Measurements from ENCODE around the gene BCKDHB. TPM values are rescaled to one million over a fixed set of nuclear protein-coding genes. Genes with fewer than 3 reads are reported as not detected.

Gene BCKDHB
- total RNA-seq, 1 donor from 2014 or later, result 15.0 TPM

GRCh38 chr6:80196906-80197305 lies 90.4 kb downstream of the BCKDHB start:
- FAIRE-seq (no peak), DNase-seq (ENCODE audit: low read depth) (no peak)
- no peak for TF ChIP-seq CTCF (IDR thresholded peaks at IDR 0.05; ENCODE audit: insufficient read depth, low read length, severe bottlenecking)
- no peaks in the 10 kb centered on the region for H3K36me3 ChIP-seq (ENCODE audit: control insufficient read depth, insufficient read depth, low read length)
- H3K27me3 ChIP-seq (ENCODE audit: control insufficient read depth, insufficient read depth, low read length), result no peaks in the 10 kb centered on the region
- H3K4me3 ChIP-seq (ENCODE audit: low read depth, low read length), result no peak overlapping the region

GRCh38 chr6:80197474-80197873 lies 91.0 kb downstream of the BCKDHB start:
- no peak for DNase-seq (ENCODE audit: low read depth)
- FAIRE-seq, result peak; percentile 77
- no peak for TF ChIP-seq CTCF (IDR thresholded peaks at IDR 0.05; ENCODE audit: insufficient read depth, low read length, severe bottlenecking)
- H3K27me3 ChIP-seq (ENCODE audit: control insufficient read depth, insufficient read depth, low read length), result no peaks in the 10 kb centered on the region
- no peak overlapping the region for H3K4me3 ChIP-seq (ENCODE audit: low read depth, low read length)
- no peaks in the 10 kb centered on the region for H3K36me3 ChIP-seq (ENCODE audit: control insufficient read depth, insufficient read depth, low read length)

- peak; percentile 66 for FAIRE-seq
- H3K36me3 ChIP-seq (ENCODE audit: control insufficient read depth, insufficient read depth, low read length), result no peaks in the 10 kb centered on the region
- H3K4me3 ChIP-seq (ENCODE audit: low read depth, low read length), result no peak overlapping the region
- TF ChIP-seq CTCF (IDR thresholded peaks at IDR 0.05; ENCODE audit: insufficient read depth, low read length, severe bottlenecking), result no peak
- no peaks in the 10 kb centered on the region for H3K27me3 ChIP-seq (ENCODE audit: control insufficient read depth, insufficient read depth, low read length)
- DNase-seq (ENCODE audit: low read depth), result no peak
Measured at GRCh38 chr6:80197986-80198385, 91.5 kb downstream of the BCKDHB start.

- H3K27me3 ChIP-seq (ENCODE audit: control insufficient read depth, insufficient read depth, low read length), result no peaks in the 10 kb centered on the region
- DNase-seq (ENCODE audit: low read depth) (no peak), FAIRE-seq (no peak)
- no peak for TF ChIP-seq CTCF (IDR thresholded peaks at IDR 0.05; ENCODE audit: insufficient read depth, low read length, severe bottlenecking)
- H3K36me3 ChIP-seq (ENCODE audit: control insufficient read depth, insufficient read depth, low read length), result no peaks in the 10 kb centered on the region
- H3K4me3 ChIP-seq (ENCODE audit: low read depth, low read length), result no peak overlapping the region
Measured at GRCh38 chr6:80203283-80203682, 96.8 kb downstream of the BCKDHB start.

GRCh38 chr6:80205404-80205803 lies 98.9 kb downstream of the BCKDHB start:
- Histone ChIP-seq H3K4me3 (ENCODE audit: low read depth, low read length) (no peak overlapping the region), H3K27me3 (ENCODE audit: control insufficient read depth, insufficient read depth, low read length) (no peaks in the 10 kb centered on the region), H3K36me3 (ENCODE audit: control insufficient read depth, insufficient read depth, low read length) (no peaks in the 10 kb centered on the region)
- FAIRE-seq, result no peak
- no peak for TF ChIP-seq CTCF (IDR thresholded peaks at IDR 0.05; ENCODE audit: insufficient read depth, low read length, severe bottlenecking)
- DNase-seq (ENCODE audit: low read depth), result no peak

GRCh38 chr6:80206758-80207157 lies 100.3 kb downstream of the BCKDHB start:
- no peaks in the 10 kb centered on the region for H3K36me3 ChIP-seq (ENCODE audit: control insufficient read depth, insufficient read depth, low read length)
- FAIRE-seq (no peak), DNase-seq (ENCODE audit: low read depth) (no peak)
- no peaks in the 10 kb centered on the region for H3K27me3 ChIP-seq (ENCODE audit: control insufficient read depth, insufficient read depth, low read length)
- H3K4me3 ChIP-seq (ENCODE audit: low read depth, low read length), result no peak overlapping the region
- TF ChIP-seq CTCF (IDR thresholded peaks at IDR 0.05; ENCODE audit: insufficient read depth, low read length, severe bottlenecking), result no peak

All from bronchial epithelial cell (primary cell).